HEK293 (cell line): ENCODE data around the gene AK8.

Source experiments
- CTCF ChIA-PET: fragments of 350-600 bp; formaldehyde crosslinking; extraction: SDS; loops from one replicate; lab custom pipeline; 2021; ENCODE audit warnings: antibody characterized with exemption; lab: Yijun Ruan, JAX
- POLR2A ChIA-PET: fragments of 300-600 bp; formaldehyde crosslinking; extraction: SDS; loops from one replicate; lab custom pipeline; 2020; ENCODE audit warnings: antibody characterized with exemption, inconsistent platforms; lab: Yijun Ruan, JAX
- H3K27ac ChIP-seq: fragments of 200-500 bp; sonication (Bioruptor generic); 2 replicates; pipeline ENCODE4 v1.5.1; 2014; ENCODE audit warnings: low read depth, low read length, control low read depth, inconsistent platforms; ENCODE audit errors: extremely low read depth
- H3K36me3 ChIP-seq, 2 experiments: fragments of 200-500 bp in 1 of 2; sonication (Bioruptor generic) in 1 of 2; 1 replicate in 1 of 2; 2 replicates in 1 of 2; pipeline ENCODE4 v1.5.1; 2014 to 2017; ENCODE audit warnings: inconsistent platforms in 2 of 2, low read length in 2 of 2; ENCODE audit not compliant: control insufficient read depth in 2 of 2, insufficient read depth in 1 of 2
- H3K4me1 ChIP-seq: fragments of 200-500 bp; sonication (Bioruptor generic); 2 replicates; pipeline ENCODE4 v1.5.1; 2014; ENCODE audit warnings: mild to moderate bottlenecking, low read length, inconsistent platforms; ENCODE audit not compliant: control insufficient read depth, insufficient read depth
- H3K4me3 ChIP-seq: 2 replicates; pipeline ENCODE4 v1.5.1; 2011; ENCODE audit warnings: low read depth, mild to moderate bottlenecking, control low read depth, low read length, moderate library complexity
- H3K9me3 ChIP-seq: fragments of 200-500 bp; sonication (Bioruptor generic); 2 replicates; pipeline ENCODE4 v1.5.1; 2014; ENCODE audit warnings: low read depth, low read length, inconsistent platforms; ENCODE audit not compliant: control insufficient read depth, insufficient read depth
- AEBP2 ChIP-seq: fragments of 450-650 bp; formaldehyde crosslinking; IDR thresholded peaks from 2 replicates; pipeline ENCODE4 v1.5.1; 2016; ENCODE audit warnings: missing biosample characterization, missing genetic modification characterization, borderline replicate concordance
- BCL11A ChIP-seq: fragments of 450-650 bp; formaldehyde crosslinking; IDR thresholded peaks from 2 replicates; pipeline ENCODE4 v1.5.1; 2016; ENCODE audit warnings: low read depth, missing biosample characterization, missing genetic modification characterization
- GFI1B ChIP-seq: fragments of 450-650 bp; formaldehyde crosslinking; IDR thresholded peaks from 2 replicates; pipeline ENCODE4 v1.5.1; 2016; ENCODE audit warnings: missing biosample characterization, missing genetic modification characterization
- KLF9 ChIP-seq: fragments of 450-650 bp; formaldehyde crosslinking; IDR thresholded peaks from 2 replicates; pipeline ENCODE4 v1.5.1; 2016; ENCODE audit warnings: missing biosample characterization, missing genetic modification characterization, low read depth
- MEIS1 ChIP-seq: sonication (generic); formaldehyde crosslinking; IDR thresholded peaks from 2 replicates; pipeline ENCODE4 v1.8.1; 2022; ENCODE audit warnings: missing genetic modification reagents, mild to moderate bottlenecking, borderline replicate concordance
- MYNN ChIP-seq: fragments of 450-650 bp; formaldehyde crosslinking; IDR thresholded peaks from 2 replicates; pipeline ENCODE4 v1.5.1; 2016; ENCODE audit warnings: missing biosample characterization, missing genetic modification characterization, borderline replicate concordance
- SP2 ChIP-seq: fragments of 450-650 bp; formaldehyde crosslinking; IDR thresholded peaks from 2 replicates; pipeline ENCODE4 v1.5.1; 2016; ENCODE audit warnings: missing biosample characterization, missing genetic modification characterization
- SP7 ChIP-seq: fragments of 450-650 bp; formaldehyde crosslinking; IDR thresholded peaks from 2 replicates; pipeline ENCODE4 v1.5.1; 2016; ENCODE audit warnings: missing biosample characterization, missing genetic modification characterization
- TRIM28 ChIP-seq: IDR thresholded peaks from 2 replicates; pipeline ENCODE4 v1.6.1; 2011; ENCODE audit warnings: low read length, control low read depth, borderline replicate concordance
- ZBTB17 ChIP-seq: fragments of 450-650 bp; formaldehyde crosslinking; IDR thresholded peaks from 2 replicates; pipeline ENCODE4 v1.5.1; 2016; ENCODE audit warnings: missing biosample characterization, missing genetic modification characterization
- ZBTB48 ChIP-seq: fragments of 450-650 bp; formaldehyde crosslinking; IDR thresholded peaks from 2 replicates; pipeline ENCODE4 v1.5.1; 2016; ENCODE audit warnings: missing biosample characterization, missing genetic modification characterization
- ZBTB7A ChIP-seq: fragments of 450-650 bp; formaldehyde crosslinking; IDR thresholded peaks from 2 replicates; pipeline ENCODE4 v1.5.1; 2016; ENCODE audit warnings: low read depth, missing biosample characterization, missing genetic modification characterization
- ZNF169 ChIP-seq: fragments of 450-650 bp; formaldehyde crosslinking; IDR thresholded peaks from 2 replicates; pipeline ENCODE4 v1.5.1; 2016; ENCODE audit warnings: missing biosample characterization, missing genetic modification characterization
- ZNF184 ChIP-seq: fragments of 450-650 bp; IDR thresholded peaks from 2 replicates; pipeline ENCODE4 v1.5.1; 2018; ENCODE audit warnings: missing biosample characterization, mild to moderate bottlenecking, missing genetic modification characterization
- ZNF248 ChIP-seq: fragments of 450-650 bp; formaldehyde crosslinking; IDR thresholded peaks from 2 replicates; pipeline ENCODE4 v1.5.1; 2017; ENCODE audit warnings: missing biosample characterization, missing genetic modification characterization
- ZNF335 ChIP-seq: fragments of 450-650 bp; formaldehyde crosslinking; conservative IDR thresholded peaks from 2 replicates; pipeline ENCODE4 v1.5.1; 2016; ENCODE audit warnings: missing biosample characterization, missing genetic modification characterization
- ZNF362 ChIP-seq: fragments of 450-650 bp; formaldehyde crosslinking; IDR thresholded peaks from 2 replicates; pipeline ENCODE4 v1.5.1; 2016; ENCODE audit warnings: missing biosample characterization, missing genetic modification characterization
- ZNF558 ChIP-seq: fragments of 450-650 bp; formaldehyde crosslinking; IDR thresholded peaks from 2 replicates; pipeline ENCODE4 v1.5.1; 2016; ENCODE audit warnings: missing biosample characterization, missing genetic modification characterization
- ZSCAN4 ChIP-seq: fragments of 450-650 bp; formaldehyde crosslinking; IDR thresholded peaks from 2 replicates; pipeline ENCODE4 v1.5.1; 2017; ENCODE audit warnings: missing biosample characterization, missing genetic modification characterization
- ZSCAN5A ChIP-seq: fragments of 450-650 bp; formaldehyde crosslinking; IDR thresholded peaks from 2 replicates; pipeline ENCODE4 v1.5.1; 2016; ENCODE audit warnings: missing biosample characterization, missing genetic modification characterization

Gene AK8

GRCh38 chr9:132909311-132909710 is 31.2 kb upstream of the AK8 start:
- POLR2A ChIA-PET: interaction anchor here (0.6 kb wide), 1 partner anchor 47 kb away, joined by 3 read pairs; no protein-coding TSS in a partner anchor
- Histone ChIP-seq H3K4me1 (no peaks in the 10 kb centered on the region), H3K9me3 (no peaks in the 10 kb centered on the region), H3K4me3 (no peak overlapping the region), H3K36me3 (peaks cover 9 to 74% of the 10 kb centered on the region in 2 experiments), H3K27ac (no peak overlapping the region)
- CTCF ChIA-PET: interaction anchor here (0.6 to 16.4 kb wide), 7 partner anchors 7 to 113 kb away, joined by 3 to 160 read pairs (median 4); no protein-coding TSS in a partner anchor
- TF ChIP-seq ZNF558 (tag by site-specific recombination): no peak
- TF ChIP-seq SP7: no peak
- no peak for TF ChIP-seq ZNF335 (tag by site-specific recombination)
- TF ChIP-seq SP2: no peak
- no peak for TF ChIP-seq MEIS1 (CRISPR knock-in tag)
- no peak for TF ChIP-seq ZBTB17 (tag by site-specific recombination)
- TF ChIP-seq ZSCAN5A (tag by site-specific recombination): no peak
- no peak for TF ChIP-seq ZSCAN4 (tag by site-specific recombination)
- TF ChIP-seq ZBTB48 (tag by site-specific recombination): no peak
- TF ChIP-seq GFI1B (tag by site-specific recombination): no peak

- Histone ChIP-seq H3K27ac (no peak overlapping the region), H3K4me1 (no peaks in the 10 kb centered on the region), H3K4me3 (no peak overlapping the region), H3K9me3 (no peaks in the 10 kb centered on the region), H3K36me3 (peaks cover 9 to 80% of the 10 kb centered on the region in 2 experiments)
- ChIA-PET CTCF (interaction anchor here (0.6 to 16.4 kb wide), 8 partner anchors 6 to 114 kb away, joined by 3 to 160 read pairs (median 4); no protein-coding TSS in a partner anchor), POLR2A (no interaction called here)
- TF ChIP-seq AEBP2 (tag by site-specific recombination): no peak
- TF ChIP-seq ZNF362: peak; percentile 71; the same call in 1 of the 2 replicates
Measured at GRCh38 chr9:132908635-132909034, 30.6 kb upstream of the AK8 start.

- CTCF ChIA-PET: interaction anchor here (0.6 to 1.6 kb wide), 8 partner anchors 10 to 801 kb away, joined by 3 to 5 read pairs (median 3); no protein-coding TSS in a partner anchor
- TF ChIP-seq BCL11A (tag by site-specific recombination): no peak
- TF ChIP-seq MYNN (tag by site-specific recombination): no peak
- TF ChIP-seq ZNF169: no peak
- TF ChIP-seq TRIM28: no peak
- no peak for TF ChIP-seq KLF9 (tag by site-specific recombination)
- no peak for TF ChIP-seq ZNF248 (tag by site-specific recombination)
- no peak for TF ChIP-seq ZBTB7A
- no peak for TF ChIP-seq ZNF184 (tag by site-specific recombination)
- no peak for TF ChIP-seq SP7
- Histone ChIP-seq H3K36me3 (peaks cover 9 to 81% of the 10 kb centered on the region in 2 experiments; a peak in 2 of 3 replicates), H3K9me3 (no peaks in the 10 kb centered on the region), H3K4me1 (no peaks in the 10 kb centered on the region), H3K27ac (no peak overlapping the region), H3K4me3 (no peak overlapping the region)
- POLR2A ChIA-PET: interaction anchor here (0.8 kb wide), 1 partner anchor 21 kb away, joined by 3 read pairs; no protein-coding TSS in a partner anchor
Measured at GRCh38 chr9:132905726-132906125, 27.6 kb upstream of the AK8 start.
